GM18511 (cell line): ENCODE measurements around the gene LDHD.
A peak's percentile ranks its signal among the peaks of the same experiment; 100 is the strongest.

ENCODE experiments used
- ATAC-seq: cut with Tn5 transposase; IDR thresholded peaks from one replicate; pipeline ENCODE4 v1.9.1; 2021; ENCODE audit warnings: mild to moderate bottlenecking, moderate library complexity; ENCODE audit not compliant: unreplicated experiment

Gene LDHD

GRCh38 chr16:75114946-75115825, 1.4 kb downstream of the LDHD start:
- ATAC-seq: no peak

- no peak for ATAC-seq
These were observed 2.2 kb downstream of the LDHD start for GRCh38 chr16:75114179-75114945.

GRCh38 chr16:75113541-75114121, 2.9 kb downstream of the LDHD start:
- ATAC-seq: no peak

- no peak for ATAC-seq
These were observed 3.7 kb downstream of the LDHD start for GRCh38 chr16:75112734-75113491.

GRCh38 chr16:75111961-75112733, 4.4 kb downstream of the LDHD start:
- no peak for ATAC-seq

- ATAC-seq: peak; percentile 6
These were observed 5.1 kb downstream of the LDHD start for GRCh38 chr16:75111514-75111940.

GRCh38 chr16:75110637-75111513, 5.7 kb downstream of the LDHD start:
- ATAC-seq: peak; percentile 77

GRCh38 chr16:75109732-75110243, 6.8 kb downstream of the LDHD start:
- ATAC-seq: no peak

- ATAC-seq: peak; percentile 49
These were observed 7.5 kb downstream of the LDHD start for GRCh38 chr16:75108792-75109731.

- ATAC-seq: no peak
These were observed 9.1 kb downstream of the LDHD start for GRCh38 chr16:75107505-75107904.

- ATAC-seq: no peak
These were observed 10.0 kb downstream of the LDHD start for GRCh38 chr16:75106351-75107274.

- ATAC-seq: no peak
These were observed 11.1 kb downstream of the LDHD start for GRCh38 chr16:75105306-75106061.

- no peak for ATAC-seq
These were observed 11.7 kb downstream of the LDHD start for GRCh38 chr16:75104836-75105235.

- no peak for ATAC-seq
These were observed 12.6 kb downstream of the LDHD start for GRCh38 chr16:75103994-75104393.

GRCh38 chr16:75102595-75102994, 14.0 kb downstream of the LDHD start:
- no peak for ATAC-seq

GRCh38 chr16:75101635-75102034, 14.9 kb downstream of the LDHD start:
- no peak for ATAC-seq
